Chondrocyte (in vitro differentiated cells): ENCODE measurements around the gene PPP2R5C. TPM values are rescaled to one million over a fixed set of nuclear protein-coding genes. Genes with fewer than 3 reads are reported as not detected.

Source experiments
- DNase-seq: peaks from one replicate; pipeline ENCODE4 v3.0.0; 2021; ENCODE audit warnings: mixed read lengths, low spot score
- H3K27ac Mint-ChIP-seq: one replicate; pipeline ENCODE4 v1.8.0; 2021; ENCODE audit warnings: mild to moderate bottlenecking, moderate library complexity, mixed read lengths; ENCODE audit not compliant: unreplicated experiment
- H3K27me3 Mint-ChIP-seq: 2 replicates; pipeline ENCODE4 v1.8.0; 2021; ENCODE audit warnings: low read depth, mixed read lengths
- H3K36me3 Mint-ChIP-seq: 2 replicates; pipeline ENCODE4 v1.8.0; 2021; ENCODE audit warnings: low read depth, mixed read lengths
- H3K4me1 Mint-ChIP-seq: 2 replicates; pipeline ENCODE4 v1.8.0; 2021; ENCODE audit warnings: low read depth, mild to moderate bottlenecking, mixed read lengths
- H3K4me3 Mint-ChIP-seq: one replicate; pipeline ENCODE4 v1.8.0; 2021; ENCODE audit warnings: mild to moderate bottlenecking, moderate library complexity, mixed read lengths; ENCODE audit not compliant: unreplicated experiment
- H3K9me3 Mint-ChIP-seq: 2 replicates; pipeline ENCODE4 v1.8.0; 2021; ENCODE audit warnings: low read depth, mixed read lengths
- total RNA-seq: library from RNA; stranded (reverse); gene quantifications from 3 replicates; pipeline ENCODE4 v1.2.1, GENCODE V29; 2021
- TF ChIP-seq, protein P1 (sequence below): fragments of 200-600 bp; sonication (generic); IDR thresholded peaks from 2 replicates; pipeline ENCODE4 v1.5.0; 2021; ENCODE audit warnings: antibody characterized with exemption, mild to moderate bottlenecking, moderate library complexity

PPP2R5C gene
- total RNA-seq, 1 donor from 2014 or later = 95.0 TPM

GRCh38 chr14:101755591-101756324 lies 5.8 kb upstream of the PPP2R5C start:
- TF ChIP-seq, protein P1, sequence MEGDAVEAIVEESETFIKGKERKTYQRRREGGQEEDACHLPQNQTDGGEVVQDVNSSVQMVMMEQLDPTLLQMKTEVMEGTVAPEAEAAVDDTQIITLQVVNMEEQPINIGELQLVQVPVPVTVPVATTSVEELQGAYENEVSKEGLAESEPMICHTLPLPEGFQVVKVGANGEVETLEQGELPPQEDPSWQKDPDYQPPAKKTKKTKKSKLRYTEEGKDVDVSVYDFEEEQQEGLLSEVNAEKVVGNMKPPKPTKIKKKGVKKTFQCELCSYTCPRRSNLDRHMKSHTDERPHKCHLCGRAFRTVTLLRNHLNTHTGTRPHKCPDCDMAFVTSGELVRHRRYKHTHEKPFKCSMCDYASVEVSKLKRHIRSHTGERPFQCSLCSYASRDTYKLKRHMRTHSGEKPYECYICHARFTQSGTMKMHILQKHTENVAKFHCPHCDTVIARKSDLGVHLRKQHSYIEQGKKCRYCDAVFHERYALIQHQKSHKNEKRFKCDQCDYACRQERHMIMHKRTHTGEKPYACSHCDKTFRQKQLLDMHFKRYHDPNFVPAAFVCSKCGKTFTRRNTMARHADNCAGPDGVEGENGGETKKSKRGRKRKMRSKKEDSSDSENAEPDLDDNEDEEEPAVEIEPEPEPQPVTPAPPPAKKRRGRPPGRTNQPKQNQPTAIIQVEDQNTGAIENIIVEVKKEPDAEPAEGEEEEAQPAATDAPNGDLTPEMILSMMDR = no peak
- Mint-ChIP-seq H3K27ac (no peak overlapping the region), H3K9me3 (peaks cover 5% of the 10 kb centered on the region), H3K36me3 (peaks cover 1% of the 10 kb centered on the region), H3K27me3 (peaks cover 46% of the 10 kb centered on the region), H3K4me3 (no peak overlapping the region), H3K4me1 (peaks cover 4% of the 10 kb centered on the region)
- no peak for DNase-seq

- Mint-ChIP-seq H3K9me3 (peaks cover 5% of the 10 kb centered on the region), H3K4me1 (peaks cover 5% of the 10 kb centered on the region), H3K27ac (no peak overlapping the region), H3K36me3 (no peaks in the 10 kb centered on the region), H3K4me3 (no peak overlapping the region), H3K27me3 (peaks cover 31% of the 10 kb centered on the region)
- DNase-seq = no peak
- TF ChIP-seq, protein P1 = no peak
Observed at GRCh38 chr14:101757064-101757838, 4.3 kb upstream of the PPP2R5C start.

DNA sequence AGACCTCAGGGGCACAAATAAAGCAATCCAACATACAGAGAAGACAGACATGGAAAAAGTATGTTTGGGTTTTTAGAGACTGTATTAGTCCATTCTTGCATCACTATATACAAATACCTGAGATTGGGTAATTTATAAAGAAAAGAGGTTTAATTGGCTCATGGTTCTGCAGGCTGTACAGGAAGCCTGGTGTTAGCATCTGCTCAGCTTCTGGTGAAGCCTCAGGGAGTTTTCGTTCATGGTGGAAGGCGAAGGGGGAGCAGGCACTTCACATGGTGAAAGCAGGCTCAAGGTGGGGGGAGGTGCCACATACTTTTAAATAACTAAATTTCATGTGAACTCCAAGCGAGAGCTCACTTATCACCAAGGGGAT lies 3.7 kb upstream of the PPP2R5C start:
- peaks cover 5% of the 10 kb centered on the region for H3K9me3 Mint-ChIP-seq
- H3K36me3 Mint-ChIP-seq = no peaks in the 10 kb centered on the region
- H3K27me3 Mint-ChIP-seq = peaks cover 26% of the 10 kb centered on the region
- H3K4me1 Mint-ChIP-seq = peaks cover 10% of the 10 kb centered on the region
- no peak overlapping the region for H3K4me3 Mint-ChIP-seq
- H3K27ac Mint-ChIP-seq = no peak overlapping the region
- TF ChIP-seq, protein P1 = no peak
- no peak for DNase-seq

DNA sequence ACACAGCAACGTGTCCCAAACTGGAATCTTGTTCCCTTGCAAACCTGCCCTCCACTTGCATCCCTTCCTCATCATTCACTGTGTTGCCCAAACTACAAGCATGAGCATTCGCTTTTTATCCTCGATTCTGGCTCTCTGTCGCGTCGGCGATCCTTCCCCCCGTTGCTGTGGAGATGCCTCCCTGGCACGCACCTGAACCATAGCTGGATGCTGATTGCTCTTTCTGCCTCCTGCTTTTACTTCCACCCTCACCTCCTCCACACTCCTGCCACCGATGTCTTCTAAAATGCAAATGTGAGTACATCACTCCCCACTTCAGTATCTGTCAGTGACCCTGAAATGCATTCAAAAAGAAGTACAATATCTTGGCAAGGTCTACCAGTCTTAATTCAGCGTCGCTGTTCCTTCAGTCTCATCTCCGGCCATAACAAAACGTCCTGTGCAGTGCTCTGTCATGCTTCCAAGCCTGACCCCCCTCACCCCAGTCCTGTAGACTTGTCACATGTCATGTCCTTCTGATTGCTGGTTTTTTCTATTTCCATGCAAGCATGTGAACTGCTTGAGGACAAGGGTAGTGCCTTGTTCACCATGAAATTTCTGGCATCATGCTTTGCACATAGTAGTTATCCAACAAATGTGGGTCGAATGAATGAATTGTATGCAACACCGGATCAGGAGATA lies 2.5 kb upstream of the PPP2R5C start:
- H3K36me3 Mint-ChIP-seq = peaks cover under 1% of the 10 kb centered on the region
- TF ChIP-seq, protein P1 = no peak
- DNase-seq = no peak
- no peak overlapping the region for H3K4me3 Mint-ChIP-seq
- peaks cover 11% of the 10 kb centered on the region for H3K4me1 Mint-ChIP-seq
- H3K9me3 Mint-ChIP-seq = peaks cover 5% of the 10 kb centered on the region
- peaks cover 18% of the 10 kb centered on the region for H3K27me3 Mint-ChIP-seq
- no peak overlapping the region for H3K27ac Mint-ChIP-seq
